HepG2 (cell line): ENCODE results near the gene ATM. TPM values are rescaled to one million over a fixed set of nuclear protein-coding genes. Genes with fewer than 3 reads are reported as not detected.

Experiments used
- ATAC-seq: fragments of 200-7000 bp; cut with Tn5 transposase; 3 replicates; pipeline ENCODE4 v1.9.1; 2020; ENCODE audit warnings: mild to moderate bottlenecking, moderate library complexity
- BruUV-seq: library from RNA; stranded (reverse); fragments of 400-500 nt; replicated peaks from 2 replicates; lab custom pipeline; 2021; lab: Mats Ljungman, UMichigan
- CTCF ChIA-PET: fragments of 300-600 bp; formaldehyde crosslinking; extraction: SDS; loops from one replicate; lab custom pipeline; 2021; ENCODE audit warnings: low total read pairs, inconsistent platforms, low intra/inter-chr PET ratio; lab: Yijun Ruan, JAX
- POLR2A ChIA-PET: fragments of 350-600 bp; sonication (Branson Sonifier 250); formaldehyde crosslinking; loops from one replicate; lab custom pipeline; 2020; ENCODE audit warnings: antibody characterized with exemption, inconsistent platforms; lab: Yijun Ruan, JAX
- DNase-seq: peaks from one replicate; pipeline ENCODE4 v3.0.0-alpha.2; 2015; ENCODE audit warnings: low spot score
- FAIRE-seq: peaks from 3 replicates; lab custom pipeline; 2011; peaks lifted over from hg19 to GRCh38; lab: Jason Lieb, UNC
- H2AFZ ChIP-seq: one replicate; pipeline ENCODE4 v1.6.1; 2011; ENCODE audit warnings: low read length, inconsistent platforms
- H3K27ac ChIP-seq: fragments of 300-600 bp; 3 replicates; pipeline ENCODE4 v1.8.0; 2011; ENCODE audit warnings: mixed run types, mild to moderate bottlenecking, mixed read lengths, low read length, inconsistent platforms; ENCODE audit not compliant: insufficient read depth; ENCODE audit errors: extremely low read length
- H3K27me3 ChIP-seq, 2 experiments: fragments of 200-600 bp in 1 of 2; 2 replicates in 1 of 2; 3 replicates in 1 of 2; pipeline versions ENCODE4 v1.6.0 to v1.8.0; 2011; ENCODE audit warnings: low read length in 2 of 2, mild to moderate bottlenecking in 2 of 2, moderate library complexity in 2 of 2, inconsistent platforms in 1 of 2; ENCODE audit not compliant: insufficient read depth in 2 of 2, control insufficient read depth in 1 of 2
- H3K36me3 ChIP-seq, 2 experiments: fragments of 200-600 bp in 1 of 2; replicated peaks in 1 of 2; 2 replicates in 1 of 2; 3 replicates in 1 of 2; pipeline versions ENCODE4 v1.5.1 to v1.8.0; 2011; ENCODE audit warnings: low read length in 2 of 2, inconsistent platforms in 1 of 2; ENCODE audit not compliant: insufficient read depth in 2 of 2, control insufficient read depth in 1 of 2
- H3K4me1 ChIP-seq: 2 replicates; pipeline ENCODE4 v1.5.1; 2012; ENCODE audit warnings: low read length, inconsistent platforms; ENCODE audit not compliant: insufficient read depth
- H3K4me2 ChIP-seq: 2 replicates; pipeline ENCODE4 v1.6.0; 2011; ENCODE audit warnings: low read depth, low read length, inconsistent platforms
- H3K4me3 ChIP-seq, 3 experiments: fragments of 200-600 bp in 1 of 3; sonication (generic), shearing (Covaris generic) in 1 of 3; replicated peaks in 1 of 3; 2 replicates each; pipeline ENCODE4 v1.5.1; 2011 to 2016; ENCODE audit warnings: low read length in 3 of 3, inconsistent platforms in 2 of 3, low read depth in 2 of 3, mild to moderate bottlenecking in 2 of 3, control low read depth in 1 of 3, mixed read lengths in 1 of 3; ENCODE audit not compliant: insufficient read depth in 1 of 3
- H3K79me2 ChIP-seq: one replicate; pipeline ENCODE4 v1.6.1; 2011; ENCODE audit warnings: low read length, inconsistent platforms; ENCODE audit not compliant: insufficient read depth
- H3K9ac ChIP-seq: 2 replicates; pipeline ENCODE4 v1.6.0; 2011; ENCODE audit warnings: mild to moderate bottlenecking, low read depth, low read length, inconsistent platforms; ENCODE audit not compliant: insufficient read depth
- H3K9me3 ChIP-seq: 2 replicates; pipeline ENCODE4 v1.5.1; 2012; ENCODE audit warnings: mild to moderate bottlenecking, low read length
- H4K20me1 ChIP-seq: 2 replicates; pipeline ENCODE4 v1.6.0; 2011; ENCODE audit warnings: inconsistent platforms, mild to moderate bottlenecking, low read length, moderate library complexity; ENCODE audit not compliant: insufficient read depth
- BHLHE40 ChIP-seq: IDR thresholded peaks from 2 replicates; pipeline ENCODE4 v1.6.1; 2011; ENCODE audit warnings: low read length, improper control_type of control experiment
- PITX1 ChIP-seq: sonication (generic); formaldehyde crosslinking; IDR thresholded peaks from 2 replicates; pipeline ENCODE4 v1.5.1; 2020; ENCODE audit warnings: mild to moderate bottlenecking, missing genetic modification reagents
- SETDB1 ChIP-seq: sonication (generic); formaldehyde crosslinking; IDR thresholded peaks from 2 replicates; pipeline ENCODE4 v1.5.1; 2020; ENCODE audit warnings: missing genetic modification reagents, mild to moderate bottlenecking, borderline replicate concordance
- TMF1 ChIP-seq: sonication (generic); formaldehyde crosslinking; IDR thresholded peaks from 2 replicates; pipeline ENCODE4 v1.8.1; 2022; ENCODE audit warnings: low read depth, missing genetic modification reagents
- ZBTB10 ChIP-seq: sonication (generic); formaldehyde crosslinking; IDR thresholded peaks from 2 replicates; pipeline ENCODE4 v1.4.0; 2020; ENCODE audit warnings: missing genetic modification reagents, borderline replicate concordance
- ZNF790 ChIP-seq: sonication (generic); formaldehyde crosslinking; IDR thresholded peaks from 2 replicates; pipeline ENCODE4 v1.8.0; 2022; ENCODE audit warnings: missing genetic modification reagents, mild to moderate bottlenecking, borderline replicate concordance
- ZNF816 ChIP-seq: sonication (generic); formaldehyde crosslinking; IDR thresholded peaks from 2 replicates; pipeline ENCODE4 v1.8.0; 2022; ENCODE audit warnings: missing genetic modification reagents, mild to moderate bottlenecking, borderline replicate concordance
- ZSCAN5A ChIP-seq: sonication (generic); formaldehyde crosslinking; IDR thresholded peaks from 2 replicates; pipeline ENCODE4 v1.8.0; 2022; ENCODE audit warnings: mild to moderate bottlenecking, missing genetic modification reagents, borderline replicate concordance
- WGBS: methylation state at CpG from one replicate; pipeline ENCODE4 v1.1.6; 2017; ENCODE audit warnings: low lambda C conversion rate; 5-methylcytosine and 5-hydroxymethylcytosine counted together
- in situ Hi-C: cut with HindIII; loops from 2 replicates; pipeline ENCODE4 v1.10.0; 2017; ENCODE audit warnings: low pct_unique_long_range_greater_than_20kb; ENCODE audit not compliant: extremely low pct_ligation_motif_present
- intact Hi-C: fragments of 100-400 bp; cut with micrococcal nuclease; formaldehyde crosslinking; loops from one replicate; pipeline ENCODE4 v1.10.0; 2022; ENCODE audit not compliant: unreplicated experiment
- polyA plus RNA-seq, 8 experiments: library from polyadenylated mRNA; depleted of rRNA in 3 of 8; stranded (reverse) in 7 of 8; unstranded in 1 of 8; fragments of >200 nt; fragmentation: Illumina TruSeq in 4 of 8; extraction: Trizol in 4 of 8; gene quantifications; 2 replicates each; pipeline versions ENCODE4 v1.2.1 to v1.2.3, GENCODE V29; 2011 to 2016; ENCODE audit warnings: low read depth in 4 of 8, missing spikeins in 1 of 8, mixed read lengths in 1 of 8; ENCODE audit not compliant: insufficient read depth in 1 of 8
- total RNA-seq, 5 experiments: library from RNA; depleted of rRNA; stranded (reverse); fragments of >200 nt; fragmentation: Illumina TruSeq; extraction: Trizol; gene quantifications; 2 replicates each; pipeline ENCODE4 v1.2.3, GENCODE V29; 2016; ENCODE audit warnings: low read depth in 1 of 5

Gene ATM
- total and polyA plus RNA-seq, 2 of the 13 experiments (the other 11 are each of a cell fraction or from before 2014, with no cell fraction given), result 40.0 to 71.6 TPM

GRCh38 chr11:108235192-108235591 is 12.3 kb downstream of the ATM start:
- DNase-seq (no peak), ATAC-seq (no peak), FAIRE-seq (no peak)
- H2AFZ ChIP-seq, result no peak overlapping the region
- in situ Hi-C loops (no loop called here), intact Hi-C loops (no loop called here)
- ChIA-PET POLR2A (interaction anchor here (4.6 kb wide), 1 partner anchor 12 kb away, joined by 56 read pairs; the partner anchor contains the start of genes ATM and NPAT), CTCF (no interaction called here)
- H3K79me2 ChIP-seq, result peaks cover 4% of the 10 kb centered on the region
- no peaks in the 10 kb centered on the region for H3K27me3 ChIP-seq
- no peaks in the 10 kb centered on the region for H4K20me1 ChIP-seq
- H3K4me2 ChIP-seq, result no peak overlapping the region
- peaks cover 42% of the 10 kb centered on the region for H3K4me1 ChIP-seq
- TF ChIP-seq SETDB1 (CRISPR knock-in tag) (no peak), TMF1 (CRISPR knock-in tag) (no peak), ZNF790 (CRISPR knock-in tag) (no peak), PITX1 (no peak), ZSCAN5A (CRISPR knock-in tag) (no peak), ZBTB10 (CRISPR knock-in tag) (no peak), BHLHE40 (no peak), ZNF816 (CRISPR knock-in tag) (no peak)
- H3K4me3 ChIP-seq, result no peak overlapping the region
- no peak overlapping the region for H3K9ac ChIP-seq
- WGBS, result 94% methylated on average over 1 of the region's 1 CpG
- no peaks in the 10 kb centered on the region for H3K9me3 ChIP-seq
- peaks cover 6 to 40% of the 10 kb centered on the region in 2 experiments for H3K36me3 ChIP-seq
- no peak overlapping the region for H3K27ac ChIP-seq
- no TSS peak for BruUV-seq
